ENCODE results near the gene NPR3.

Gene NPR3

DNA sequence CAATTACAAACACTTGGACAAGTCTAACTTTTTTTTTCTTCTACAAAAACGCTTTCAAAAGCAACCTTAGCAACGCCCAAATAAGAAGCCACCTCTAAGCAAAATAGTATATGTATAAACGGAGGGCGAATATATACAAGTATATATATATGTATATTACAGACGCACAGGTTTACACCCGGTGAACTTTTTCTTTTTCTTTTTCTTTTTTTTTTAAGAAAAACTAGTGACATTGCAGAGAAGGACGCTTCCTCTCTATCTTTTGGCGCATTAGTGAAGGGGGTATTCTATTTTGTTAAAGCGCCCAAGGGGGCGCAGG lies 200 bp downstream of the NPR3 start:
- peak overlapping the region; percentile 75 for H3K4me3 ChIP-seq (ENCODE audit: low read length)
- TF ChIP-seq, protein P1, sequence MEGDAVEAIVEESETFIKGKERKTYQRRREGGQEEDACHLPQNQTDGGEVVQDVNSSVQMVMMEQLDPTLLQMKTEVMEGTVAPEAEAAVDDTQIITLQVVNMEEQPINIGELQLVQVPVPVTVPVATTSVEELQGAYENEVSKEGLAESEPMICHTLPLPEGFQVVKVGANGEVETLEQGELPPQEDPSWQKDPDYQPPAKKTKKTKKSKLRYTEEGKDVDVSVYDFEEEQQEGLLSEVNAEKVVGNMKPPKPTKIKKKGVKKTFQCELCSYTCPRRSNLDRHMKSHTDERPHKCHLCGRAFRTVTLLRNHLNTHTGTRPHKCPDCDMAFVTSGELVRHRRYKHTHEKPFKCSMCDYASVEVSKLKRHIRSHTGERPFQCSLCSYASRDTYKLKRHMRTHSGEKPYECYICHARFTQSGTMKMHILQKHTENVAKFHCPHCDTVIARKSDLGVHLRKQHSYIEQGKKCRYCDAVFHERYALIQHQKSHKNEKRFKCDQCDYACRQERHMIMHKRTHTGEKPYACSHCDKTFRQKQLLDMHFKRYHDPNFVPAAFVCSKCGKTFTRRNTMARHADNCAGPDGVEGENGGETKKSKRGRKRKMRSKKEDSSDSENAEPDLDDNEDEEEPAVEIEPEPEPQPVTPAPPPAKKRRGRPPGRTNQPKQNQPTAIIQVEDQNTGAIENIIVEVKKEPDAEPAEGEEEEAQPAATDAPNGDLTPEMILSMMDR (IDR thresholded peaks at IDR 0.05; ENCODE audit: insufficient read depth, low read depth, low read length, missing control alignments): no peak
- DNase-seq (ENCODE audit: low read depth): no peak

DNA sequence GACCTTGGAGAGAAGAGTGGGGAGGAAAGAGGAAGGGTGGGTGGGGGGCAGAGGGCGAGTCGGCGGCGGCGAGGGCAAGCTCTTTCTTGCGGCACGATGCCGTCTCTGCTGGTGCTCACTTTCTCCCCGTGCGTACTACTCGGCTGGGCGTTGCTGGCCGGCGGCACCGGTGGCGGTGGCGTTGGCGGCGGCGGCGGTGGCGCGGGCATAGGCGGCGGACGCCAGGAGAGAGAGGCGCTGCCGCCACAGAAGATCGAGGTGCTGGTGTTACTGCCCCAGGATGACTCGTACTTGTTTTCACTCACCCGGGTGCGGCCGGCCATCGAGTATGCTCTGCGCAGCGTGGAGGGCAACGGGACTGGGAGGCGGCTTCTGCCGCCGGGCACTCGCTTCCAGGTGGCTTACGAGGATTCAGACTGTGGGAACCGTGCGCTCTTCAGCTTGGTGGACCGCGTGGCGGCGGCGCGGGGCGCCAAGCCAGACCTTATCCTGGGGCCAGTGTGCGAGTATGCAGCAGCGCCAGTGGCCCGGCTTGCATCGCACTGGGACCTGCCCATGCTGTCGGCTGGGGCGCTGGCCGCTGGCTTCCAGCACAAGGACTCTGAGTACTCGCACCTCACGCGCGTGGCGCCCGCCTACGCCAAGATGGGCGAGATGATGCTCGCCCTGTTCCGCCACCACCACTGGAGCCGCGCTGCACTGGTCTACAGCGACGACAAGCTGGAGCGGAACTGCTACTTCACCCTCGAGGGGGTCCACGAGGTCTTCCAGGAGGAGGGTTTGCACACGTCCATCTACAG lies 760 bp downstream of the NPR3 start:
- peak overlapping the region; percentile 75 for H3K4me3 ChIP-seq (ENCODE audit: low read length)
- TF ChIP-seq, protein P1 (IDR thresholded peaks at IDR 0.05; ENCODE audit: insufficient read depth, low read depth, low read length, missing control alignments): no peak
- DNase-seq (ENCODE audit: low read depth): peak; percentile 52

DNA sequence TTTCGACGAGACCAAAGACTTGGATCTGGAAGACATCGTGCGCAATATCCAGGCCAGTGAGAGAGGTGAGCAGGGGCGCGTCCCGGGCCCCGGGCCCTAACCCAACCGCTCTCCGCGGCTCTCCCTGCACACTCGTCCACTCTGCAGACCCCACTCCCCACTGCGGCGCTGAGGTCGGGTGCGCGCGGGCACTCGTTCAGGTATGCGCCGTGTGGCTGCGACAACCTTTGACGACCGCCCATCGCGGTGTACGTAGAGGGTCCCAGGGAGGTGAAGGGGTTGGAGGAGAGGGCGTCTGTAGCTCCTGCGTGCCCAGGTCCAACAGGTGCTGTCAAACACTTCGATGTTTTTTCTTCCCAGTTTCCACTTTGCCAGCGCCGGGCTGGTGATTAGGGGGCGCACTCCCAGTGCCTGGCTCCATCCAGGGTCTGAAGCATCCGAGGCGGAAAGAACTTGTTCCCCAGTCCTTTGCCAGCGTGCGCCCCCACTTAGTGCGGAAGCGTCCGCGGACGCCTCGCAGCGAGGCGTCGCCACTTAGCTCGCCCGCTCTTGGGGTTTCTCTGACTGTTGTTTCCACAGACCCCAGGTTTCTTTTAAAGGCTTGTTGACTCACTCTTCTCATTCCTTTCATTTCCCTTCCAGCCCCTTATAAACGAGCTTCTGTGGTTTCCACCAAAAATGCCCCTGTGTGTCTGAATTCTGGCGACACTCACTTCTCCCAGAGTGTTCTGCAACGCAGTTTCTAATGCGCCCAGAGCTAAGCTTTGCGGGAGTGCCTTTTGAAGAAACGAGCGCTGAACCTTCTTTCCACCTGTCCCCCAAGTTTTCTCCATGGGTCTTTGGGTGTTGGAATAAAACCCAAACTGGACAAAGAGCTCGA lies 1.6 kb downstream of the NPR3 start:
- H3K4me3 ChIP-seq (ENCODE audit: low read length): peak overlapping the region; percentile 75
- TF ChIP-seq, protein P1 (IDR thresholded peaks at IDR 0.05; ENCODE audit: insufficient read depth, low read depth, low read length, missing control alignments): no peak
- DNase-seq (ENCODE audit: low read depth): peak; percentile 24

DNA sequence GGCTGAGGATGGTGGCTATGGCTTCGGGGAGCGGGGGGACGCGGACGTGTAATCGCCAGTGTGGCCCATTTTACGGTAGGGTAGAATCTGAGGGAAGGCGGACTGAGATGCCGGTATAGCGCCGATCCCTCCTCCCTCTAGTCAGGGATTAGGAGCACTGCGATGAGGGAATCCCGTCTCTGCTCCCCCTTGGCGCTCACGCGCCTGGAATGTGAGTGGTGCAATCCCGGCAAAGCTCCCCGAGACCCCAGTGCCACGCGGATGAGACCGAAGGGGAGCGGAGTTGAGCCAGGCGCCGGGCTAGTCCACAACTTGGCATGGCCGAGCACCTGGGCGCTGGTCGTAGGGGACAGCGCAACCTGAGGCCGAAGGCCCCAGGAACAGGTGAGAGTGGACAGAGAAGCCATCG lies 2.2 kb downstream of the NPR3 start:
- TF ChIP-seq, protein P1 (IDR thresholded peaks at IDR 0.05; ENCODE audit: insufficient read depth, low read depth, low read length, missing control alignments): no peak
- peak; percentile 21 for DNase-seq (ENCODE audit: low read depth)
- H3K4me3 ChIP-seq (ENCODE audit: low read length): peak overlapping the region; percentile 75

DNA sequence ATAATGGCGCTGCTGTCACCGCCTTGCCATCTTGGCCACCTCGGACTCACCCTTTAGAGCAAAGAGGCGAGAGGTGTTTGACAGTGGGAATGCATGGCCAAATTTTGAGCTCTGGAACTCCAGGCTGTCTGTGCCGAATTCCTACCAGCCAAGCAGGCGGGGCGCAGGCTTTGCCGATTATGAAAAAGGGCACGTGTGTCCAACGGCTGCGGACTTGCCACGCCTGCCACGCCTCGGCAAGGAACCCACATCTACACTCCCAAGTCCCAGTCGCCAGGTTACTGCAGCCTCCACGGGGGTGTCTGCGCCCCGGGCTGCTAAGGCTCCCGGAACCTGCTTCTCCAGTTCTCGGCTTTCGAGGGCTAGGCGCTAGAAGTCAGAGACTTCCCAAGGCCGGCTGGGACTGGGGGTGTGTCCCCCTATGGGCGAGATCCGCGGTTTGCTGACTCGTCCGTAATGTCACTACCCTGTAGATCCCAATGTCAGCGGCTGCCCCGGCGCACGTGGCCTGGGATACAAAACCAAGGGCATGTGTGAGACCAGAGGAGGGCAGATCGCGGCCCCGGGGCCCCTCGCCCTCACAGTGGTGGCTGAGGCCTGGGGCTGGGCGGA lies 2.8 kb downstream of the NPR3 start:
- H3K4me3 ChIP-seq (ENCODE audit: low read length): peak overlapping the region; percentile 75
- DNase-seq (ENCODE audit: low read depth): peak; percentile 85
- TF ChIP-seq, protein P1 (IDR thresholded peaks at IDR 0.05; ENCODE audit: insufficient read depth, low read depth, low read length, missing control alignments): no peak

DNA sequence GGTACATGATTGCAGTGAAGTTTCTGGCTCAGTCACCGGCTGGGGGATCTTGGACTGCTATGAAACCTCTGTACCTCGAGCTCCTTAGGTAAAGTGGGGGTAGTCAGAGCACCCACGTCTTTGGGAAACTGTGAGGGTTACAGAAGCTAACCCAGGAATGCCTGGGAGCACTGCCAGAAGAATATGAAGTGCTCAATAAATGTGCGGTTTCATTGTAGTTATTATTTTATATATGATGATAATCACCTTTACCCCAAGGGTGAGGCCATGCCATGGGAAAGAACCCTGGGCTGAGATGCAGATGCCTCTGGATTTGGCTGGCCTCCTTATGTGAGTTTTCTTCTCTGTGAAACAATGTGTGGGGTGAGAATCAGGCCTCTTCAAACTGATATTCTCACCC lies 3.7 kb downstream of the NPR3 start:
- TF ChIP-seq, protein P1 (IDR thresholded peaks at IDR 0.05; ENCODE audit: insufficient read depth, low read depth, low read length, missing control alignments): no peak
- no peak overlapping the region for H3K4me3 ChIP-seq (ENCODE audit: low read length)
- DNase-seq (ENCODE audit: low read depth): no peak
